Measurements from ENCODE around the gene AMIGO3. TPM values are rescaled to one million over a fixed set of nuclear protein-coding genes. Genes with fewer than 3 reads are reported as not detected.

The AMIGO3 gene
- total and polyA plus RNA-seq, 10 of the 15 experiments (the other 5 are each of a cell fraction or from before 2014, with no cell fraction given): 0.07 to 1.3 (median 0.44) TPM; not detected in 3

- H3K27ac ChIP-seq (ENCODE audit: control insufficient read depth, insufficient read depth): no peak overlapping the region
- H3K27me3 ChIP-seq (replicated peaks in 1 of 2; ENCODE audit: control insufficient read depth in 2 of 2, insufficient read depth in 2 of 2, low read length in 1 of 2): no peaks in the 10 kb centered on the region
- ATAC-seq (no peak), FAIRE-seq (no peak), DNase-seq (ENCODE audit: low read depth, low spot score) (no peak)
- no peaks in the 10 kb centered on the region for H3K4me1 ChIP-seq (ENCODE audit: control insufficient read depth, insufficient read depth, low read length)
- CTCF ChIA-PET: interaction anchor here (1.5 kb wide), 1 partner anchor 105 kb away, joined by 4 read pairs; no protein-coding TSS in a partner anchor
- 100% methylated on average over 6 of the region's 6 CpGs for WGBS (ENCODE audit: insufficient coverage, insufficient replicate concordance, low lambda C conversion rate, missing lambda C conversion rate)
- no peaks in the 10 kb centered on the region for H3K79me2 ChIP-seq (ENCODE audit: control insufficient read depth, insufficient read depth, low read length)
- in situ Hi-C loops (cut with MboI) (no loop called here), intact Hi-C loops (cut with micrococcal nuclease; ENCODE audit: unreplicated experiment) (no loop called here)
- no peaks in the 10 kb centered on the region for H3K9me3 ChIP-seq (replicated peaks; ENCODE audit: control insufficient read depth, insufficient read depth, low read length)
- no peaks in the 10 kb centered on the region for H4K20me1 ChIP-seq (ENCODE audit: control insufficient read depth, insufficient read depth)
- no peak overlapping the region for H3K4me2 ChIP-seq (ENCODE audit: control insufficient read depth, insufficient read depth)
- SMC1A ChIA-PET (ENCODE audit: uncharacterized antibody, unreplicated experiment): interaction anchor here (0.7 kb wide), 1 partner anchor 244 kb away, joined by 3 read pairs; no protein-coding TSS in a partner anchor
- H3K4me3 ChIP-seq: no peak overlapping the region
- POLR2A ChIA-PET: interaction anchor here (0.6 kb wide), 1 partner anchor 604 kb away, joined by 4 read pairs; no protein-coding TSS in a partner anchor
- H3K36me3 ChIP-seq (ENCODE audit: control insufficient read depth in 2 of 2, insufficient read depth in 2 of 2, low read length in 1 of 2): peaks cover 13 to 17% of the 10 kb centered on the region in 2 experiments; a peak in 3 of 4 replicates
- no peak overlapping the region for H2AFZ ChIP-seq (ENCODE audit: control insufficient read depth, low read depth, low read length)
- no peak for TF ChIP-seq MXI1 (IDR thresholded peaks at IDR 0.05; ENCODE audit: low read depth, low read length)
- no peak for TF ChIP-seq POLR2A (IDR thresholded peaks at IDR 0.05; ENCODE audit: low read depth, low read length)
- no peak for TF ChIP-seq ESRRA (IDR thresholded peaks at IDR 0.05; ENCODE audit: low read length)
- TF ChIP-seq DPF2 (IDR thresholded peaks at IDR 0.05): no peak
- RAD21 ChIA-PET (ENCODE audit: unreplicated experiment): no interaction called here
- BruUV-seq (replicated peaks): no TSS peak
- no peak overlapping the region for H3K9ac ChIP-seq (ENCODE audit: control insufficient read depth, insufficient read depth, low read length)
Measured at GRCh38 chr3:49734752-49735151, 15.3 kb upstream of the AMIGO3 start.

GRCh38 chr3:49733551-49733950, 14.1 kb upstream of the AMIGO3 start:
- ChIA-PET SMC1A (ENCODE audit: uncharacterized antibody, unreplicated experiment) (no interaction called here), RAD21 (ENCODE audit: unreplicated experiment) (no interaction called here), POLR2A (no interaction called here), CTCF (no interaction called here)
- Histone ChIP-seq H3K9ac (ENCODE audit: control insufficient read depth, insufficient read depth, low read length) (no peak overlapping the region), H3K79me2 (ENCODE audit: control insufficient read depth, insufficient read depth, low read length) (no peaks in the 10 kb centered on the region), H3K27ac (ENCODE audit: control insufficient read depth, insufficient read depth) (no peak overlapping the region), H2AFZ (ENCODE audit: control insufficient read depth, low read depth, low read length) (no peak overlapping the region), H3K4me3 (no peak overlapping the region), H3K27me3 (replicated peaks in 1 of 2; ENCODE audit: control insufficient read depth in 2 of 2, insufficient read depth in 2 of 2, low read length in 1 of 2) (no peaks in the 10 kb centered on the region), H3K4me2 (ENCODE audit: control insufficient read depth, insufficient read depth) (no peak overlapping the region), H3K36me3 (ENCODE audit: control insufficient read depth in 2 of 2, insufficient read depth in 2 of 2, low read length in 1 of 2) (peaks cover 13 to 17% of the 10 kb centered on the region in 2 experiments; a peak in 3 of 4 replicates), H4K20me1 (ENCODE audit: control insufficient read depth, insufficient read depth) (no peaks in the 10 kb centered on the region), H3K4me1 (ENCODE audit: control insufficient read depth, insufficient read depth, low read length) (no peaks in the 10 kb centered on the region), H3K9me3 (replicated peaks; ENCODE audit: control insufficient read depth, insufficient read depth, low read length) (no peaks in the 10 kb centered on the region)
- no peak for DNase-seq (ENCODE audit: low read depth, low spot score)
- ATAC-seq: no peak
- BruUV-seq (replicated peaks): no TSS peak
- 88% methylated on average over 1 of the region's 1 CpG for WGBS (ENCODE audit: insufficient coverage, insufficient replicate concordance, low lambda C conversion rate, missing lambda C conversion rate)
- no peak for FAIRE-seq
- in situ Hi-C loops (cut with MboI): no loop called here
- intact Hi-C loops (cut with micrococcal nuclease; ENCODE audit: unreplicated experiment): no loop called here
- TF ChIP-seq KAT2A (conservative IDR thresholded peaks at IDR 0.05; ENCODE audit: control insufficient read depth, low read depth, low read length): no peak
- TF ChIP-seq, protein P1, sequence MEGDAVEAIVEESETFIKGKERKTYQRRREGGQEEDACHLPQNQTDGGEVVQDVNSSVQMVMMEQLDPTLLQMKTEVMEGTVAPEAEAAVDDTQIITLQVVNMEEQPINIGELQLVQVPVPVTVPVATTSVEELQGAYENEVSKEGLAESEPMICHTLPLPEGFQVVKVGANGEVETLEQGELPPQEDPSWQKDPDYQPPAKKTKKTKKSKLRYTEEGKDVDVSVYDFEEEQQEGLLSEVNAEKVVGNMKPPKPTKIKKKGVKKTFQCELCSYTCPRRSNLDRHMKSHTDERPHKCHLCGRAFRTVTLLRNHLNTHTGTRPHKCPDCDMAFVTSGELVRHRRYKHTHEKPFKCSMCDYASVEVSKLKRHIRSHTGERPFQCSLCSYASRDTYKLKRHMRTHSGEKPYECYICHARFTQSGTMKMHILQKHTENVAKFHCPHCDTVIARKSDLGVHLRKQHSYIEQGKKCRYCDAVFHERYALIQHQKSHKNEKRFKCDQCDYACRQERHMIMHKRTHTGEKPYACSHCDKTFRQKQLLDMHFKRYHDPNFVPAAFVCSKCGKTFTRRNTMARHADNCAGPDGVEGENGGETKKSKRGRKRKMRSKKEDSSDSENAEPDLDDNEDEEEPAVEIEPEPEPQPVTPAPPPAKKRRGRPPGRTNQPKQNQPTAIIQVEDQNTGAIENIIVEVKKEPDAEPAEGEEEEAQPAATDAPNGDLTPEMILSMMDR (IDR thresholded peaks at IDR 0.05 in 2 of 3, conservative IDR thresholded peaks at IDR 0.05 in 1 of 3; ENCODE audit: control insufficient read depth in 2 of 3, extremely low read depth in 1 of 3, insufficient read depth in 1 of 3, low read depth in 3 of 3, low read length in 3 of 3): no peak
- no peak for TF ChIP-seq ESRRA (IDR thresholded peaks at IDR 0.05; ENCODE audit: low read length)
- no peak for TF ChIP-seq RAD51 (IDR thresholded peaks at IDR 0.05)
- TF ChIP-seq, protein P2, sequence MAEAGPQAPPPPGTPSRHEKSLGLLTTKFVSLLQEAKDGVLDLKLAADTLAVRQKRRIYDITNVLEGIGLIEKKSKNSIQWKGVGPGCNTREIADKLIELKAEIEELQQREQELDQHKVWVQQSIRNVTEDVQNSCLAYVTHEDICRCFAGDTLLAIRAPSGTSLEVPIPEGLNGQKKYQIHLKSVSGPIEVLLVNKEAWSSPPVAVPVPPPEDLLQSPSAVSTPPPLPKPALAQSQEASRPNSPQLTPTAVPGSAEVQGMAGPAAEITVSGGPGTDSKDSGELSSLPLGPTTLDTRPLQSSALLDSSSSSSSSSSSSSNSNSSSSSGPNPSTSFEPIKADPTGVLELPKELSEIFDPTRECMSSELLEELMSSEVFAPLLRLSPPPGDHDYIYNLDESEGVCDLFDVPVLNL (IDR thresholded peaks at IDR 0.05; ENCODE audit: low read depth, low read length): no peak
- TF ChIP-seq, protein P3, sequence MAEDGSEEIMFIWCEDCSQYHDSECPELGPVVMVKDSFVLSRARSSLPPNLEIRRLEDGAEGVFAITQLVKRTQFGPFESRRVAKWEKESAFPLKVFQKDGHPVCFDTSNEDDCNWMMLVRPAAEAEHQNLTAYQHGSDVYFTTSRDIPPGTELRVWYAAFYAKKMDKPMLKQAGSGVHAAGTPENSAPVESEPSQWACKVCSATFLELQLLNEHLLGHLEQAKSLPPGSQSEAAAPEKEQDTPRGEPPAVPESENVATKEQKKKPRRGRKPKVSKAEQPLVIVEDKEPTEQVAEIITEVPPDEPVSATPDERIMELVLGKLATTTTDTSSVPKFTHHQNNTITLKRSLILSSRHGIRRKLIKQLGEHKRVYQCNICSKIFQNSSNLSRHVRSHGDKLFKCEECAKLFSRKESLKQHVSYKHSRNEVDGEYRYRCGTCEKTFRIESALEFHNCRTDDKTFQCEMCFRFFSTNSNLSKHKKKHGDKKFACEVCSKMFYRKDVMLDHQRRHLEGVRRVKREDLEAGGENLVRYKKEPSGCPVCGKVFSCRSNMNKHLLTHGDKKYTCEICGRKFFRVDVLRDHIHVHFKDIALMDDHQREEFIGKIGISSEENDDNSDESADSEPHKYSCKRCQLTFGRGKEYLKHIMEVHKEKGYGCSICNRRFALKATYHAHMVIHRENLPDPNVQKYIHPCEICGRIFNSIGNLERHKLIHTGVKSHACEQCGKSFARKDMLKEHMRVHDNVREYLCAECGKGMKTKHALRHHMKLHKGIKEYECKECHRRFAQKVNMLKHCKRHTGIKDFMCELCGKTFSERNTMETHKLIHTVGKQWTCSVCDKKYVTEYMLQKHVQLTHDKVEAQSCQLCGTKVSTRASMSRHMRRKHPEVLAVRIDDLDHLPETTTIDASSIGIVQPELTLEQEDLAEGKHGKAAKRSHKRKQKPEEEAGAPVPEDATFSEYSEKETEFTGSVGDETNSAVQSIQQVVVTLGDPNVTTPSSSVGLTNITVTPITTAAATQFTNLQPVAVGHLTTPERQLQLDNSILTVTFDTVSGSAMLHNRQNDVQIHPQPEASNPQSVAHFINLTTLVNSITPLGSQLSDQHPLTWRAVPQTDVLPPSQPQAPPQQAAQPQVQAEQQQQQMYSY (CRISPR knock-in tag; IDR thresholded peaks at IDR 0.05): no peak
- no peak for TF ChIP-seq NR2C2 (IDR thresholded peaks at IDR 0.05; ENCODE audit: borderline replicate concordance, control insufficient read depth, insufficient read length, low read depth)
- no peak for TF ChIP-seq CEBPB (IDR thresholded peaks at IDR 0.05; ENCODE audit: borderline replicate concordance in 1 of 2, low read depth in 2 of 2, low read length in 2 of 2)

All from GM12878 (cell line).